Esophagus squamous epithelium (tissue), 4 donors: ENCODE data around the gene KRTAP22-2.

Source experiments
- POLR2A ChIP-seq, 4 donors: fragments of 450-650 bp; IDR thresholded peaks; one replicate each; pipeline ENCODE4 v1.6.1; 2017; ENCODE audit warnings: antibody characterized with exemption in 4 of 4, mild to moderate bottlenecking in 4 of 4, moderate library complexity in 3 of 4
- TF ChIP-seq, protein P1 (sequence below), 6 experiments: fragments of 450-650 bp in 4 of 6; fragments of 200-600 bp in 2 of 6; sonication (generic) in 2 of 6; IDR thresholded peaks; one replicate each; pipeline ENCODE4 v1.5.1; 2016 to 2019; ENCODE audit warnings: antibody characterized with exemption in 6 of 6, mild to moderate bottlenecking in 4 of 6, moderate library complexity in 4 of 6

DNA sequence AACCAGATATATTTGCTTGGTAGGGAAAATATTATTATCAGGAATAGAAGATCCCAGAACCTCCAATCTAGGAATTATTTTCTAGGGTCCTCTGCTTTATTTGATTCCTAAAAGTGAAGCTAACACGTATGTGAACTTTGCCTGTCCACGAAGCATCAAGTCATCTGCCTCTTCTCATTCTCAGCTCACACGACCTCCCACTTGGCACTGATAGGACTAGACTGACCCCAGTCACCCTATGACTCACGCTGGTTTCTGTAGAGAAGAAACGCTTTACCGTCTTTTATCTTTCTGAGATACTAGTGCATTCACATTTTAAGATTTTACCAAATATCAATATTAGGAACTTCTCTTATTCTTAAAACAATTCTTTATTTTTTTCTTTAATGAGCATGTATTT lies 27.1 kb downstream of the KRTAP22-2 start:
- TF ChIP-seq, protein P1, sequence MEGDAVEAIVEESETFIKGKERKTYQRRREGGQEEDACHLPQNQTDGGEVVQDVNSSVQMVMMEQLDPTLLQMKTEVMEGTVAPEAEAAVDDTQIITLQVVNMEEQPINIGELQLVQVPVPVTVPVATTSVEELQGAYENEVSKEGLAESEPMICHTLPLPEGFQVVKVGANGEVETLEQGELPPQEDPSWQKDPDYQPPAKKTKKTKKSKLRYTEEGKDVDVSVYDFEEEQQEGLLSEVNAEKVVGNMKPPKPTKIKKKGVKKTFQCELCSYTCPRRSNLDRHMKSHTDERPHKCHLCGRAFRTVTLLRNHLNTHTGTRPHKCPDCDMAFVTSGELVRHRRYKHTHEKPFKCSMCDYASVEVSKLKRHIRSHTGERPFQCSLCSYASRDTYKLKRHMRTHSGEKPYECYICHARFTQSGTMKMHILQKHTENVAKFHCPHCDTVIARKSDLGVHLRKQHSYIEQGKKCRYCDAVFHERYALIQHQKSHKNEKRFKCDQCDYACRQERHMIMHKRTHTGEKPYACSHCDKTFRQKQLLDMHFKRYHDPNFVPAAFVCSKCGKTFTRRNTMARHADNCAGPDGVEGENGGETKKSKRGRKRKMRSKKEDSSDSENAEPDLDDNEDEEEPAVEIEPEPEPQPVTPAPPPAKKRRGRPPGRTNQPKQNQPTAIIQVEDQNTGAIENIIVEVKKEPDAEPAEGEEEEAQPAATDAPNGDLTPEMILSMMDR (IDR thresholded peaks at IDR 0.05): no peak
- TF ChIP-seq POLR2A (IDR thresholded peaks at IDR 0.05): no peak
